Brain microvascular endothelial cell (primary cell): ENCODE results near the gene DMRTB1.

Source experiments
- DNase-seq: peaks from one replicate; pipeline ENCODE4 v3.0.0-alpha.2; 2020
- H3K27ac ChIP-seq: fragments of 250-450 bp; sonication (Bioruptor Pico); 2 replicates; pipeline ENCODE4 v1.5.1; 2020; ENCODE audit warnings: mild to moderate bottlenecking, moderate library complexity
- H3K27me3 ChIP-seq: fragments of 250-450 bp; sonication (Bioruptor Pico); replicated peaks from 2 replicates; pipeline ENCODE4 v1.5.1; 2020; ENCODE audit warnings: mild to moderate bottlenecking
- H3K36me3 ChIP-seq: fragments of 250-450 bp; sonication (Bioruptor Pico); replicated peaks from 2 replicates; pipeline ENCODE4 v1.5.1; 2020; ENCODE audit warnings: mild to moderate bottlenecking
- H3K4me3 ChIP-seq: 2 replicates; pipeline ENCODE4 v1.5.1; 2011; ENCODE audit warnings: low read depth, mild to moderate bottlenecking, control low read depth, low read length, moderate library complexity
- CTCF ChIP-seq: IDR thresholded peaks from 2 replicates; pipeline ENCODE4 v1.5.1; 2011; ENCODE audit warnings: low read depth, mild to moderate bottlenecking, moderate library complexity, low read length, control low read depth, inconsistent platforms; ENCODE audit errors: missing control alignments
- in situ Hi-C: cut with HindIII; loops from 2 replicates; pipeline ENCODE4 v1.10.0; 2017; ENCODE audit warnings: low sequenced_read_pairs, low pct_ligation_motif_present

The DMRTB1 gene

GRCh38 chr1:53412285-53413174, 46.7 kb upstream of the DMRTB1 start:
- DNase-seq: no peak
- H3K36me3 ChIP-seq: no peaks in the 10 kb centered on the region
- H3K4me3 ChIP-seq: no peak overlapping the region
- no peaks in the 10 kb centered on the region for H3K27me3 ChIP-seq
- no peak for TF ChIP-seq CTCF
- in situ Hi-C loops: no loop called here
- H3K27ac ChIP-seq: peak overlapping the region; percentile 83

GRCh38 chr1:53413175-53414001, 45.8 kb upstream of the DMRTB1 start:
- peak; percentile 89 for DNase-seq
- in situ Hi-C loops: no loop called here
- H3K4me3 ChIP-seq: no peak overlapping the region

GRCh38 chr1:53414632-53415031, 44.6 kb upstream of the DMRTB1 start:
- Histone ChIP-seq H3K27me3 (peaks cover 4% of the 10 kb centered on the region), H3K36me3 (no peaks in the 10 kb centered on the region), H3K4me3 (no peak overlapping the region), H3K27ac (no peak overlapping the region)
- in situ Hi-C loops: no loop called here
- DNase-seq: no peak
- TF ChIP-seq CTCF: no peak

More at GRCh38 chr1:53413175-53414001, 45.8 kb upstream of the DMRTB1 start:
- peak overlapping the region; percentile 83 for H3K27ac ChIP-seq
- no peaks in the 10 kb centered on the region for H3K36me3 ChIP-seq
- no peak for TF ChIP-seq CTCF
- no peaks in the 10 kb centered on the region for H3K27me3 ChIP-seq

- peaks cover 8% of the 10 kb centered on the region for H3K27me3 ChIP-seq
- in situ Hi-C loops: no loop called here
Observed at GRCh38 chr1:53415432-53415831, 43.8 kb upstream of the DMRTB1 start.

GRCh38 chr1:53416269-53416813, 42.9 kb upstream of the DMRTB1 start:
- in situ Hi-C loops: no loop called here
- TF ChIP-seq CTCF: no peak
- no peaks in the 10 kb centered on the region for H3K36me3 ChIP-seq
- H3K4me3 ChIP-seq: no peak overlapping the region
- peaks cover 8% of the 10 kb centered on the region for H3K27me3 ChIP-seq
- H3K27ac ChIP-seq: no peak overlapping the region
- no peak for DNase-seq

More at GRCh38 chr1:53415432-53415831, 43.8 kb upstream of the DMRTB1 start:
- Histone ChIP-seq H3K36me3 (no peaks in the 10 kb centered on the region), H3K4me3 (no peak overlapping the region), H3K27ac (no peak overlapping the region)
- no peak for TF ChIP-seq CTCF
- no peak for DNase-seq
